GM23338 (cell line): ENCODE data around the gene VPREB3. TPM values are rescaled to one million over a fixed set of nuclear protein-coding genes. Genes with fewer than 3 reads are reported as not detected.

Source experiments
- ATAC-seq: fragments of 200-7000 bp; cut with Tn5 transposase; 3 replicates; pipeline ENCODE4 v1.9.1; 2020
- DNase-seq: peaks from one replicate; pipeline ENCODE4 v3.0.0-alpha.2; 2015; ENCODE audit warnings: low spot score
- H2AFZ ChIP-seq: fragments of 200-600 bp; sonication (generic); 2 replicates; pipeline ENCODE4 v1.8.0; 2016; ENCODE audit warnings: antibody characterized with exemption, mild to moderate bottlenecking, moderate library complexity
- H3F3A ChIP-seq: fragments of 200-600 bp; sonication (generic); replicated peaks from 2 replicates; pipeline ENCODE4 v1.8.0; 2017; ENCODE audit warnings: antibody characterized with exemption, mixed run types, low read depth
- H3K27ac ChIP-seq: fragments of 200-600 bp; sonication (generic); 2 replicates; pipeline ENCODE4 v1.6.1; 2016; ENCODE audit warnings: low read depth
- H3K27me3 ChIP-seq: fragments of 200-600 bp; sonication (generic); 2 replicates; pipeline ENCODE4 v1.8.0; 2016; ENCODE audit warnings: mild to moderate bottlenecking, mixed run types, moderate library complexity; ENCODE audit not compliant: insufficient read depth
- H3K36me3 ChIP-seq: fragments of 200-600 bp; sonication (generic); 2 replicates; pipeline ENCODE4 v1.8.0; 2016; ENCODE audit warnings: mild to moderate bottlenecking; ENCODE audit not compliant: insufficient read depth
- H3K4me1 ChIP-seq: fragments of 200-600 bp; sonication (generic); 2 replicates; pipeline ENCODE4 v1.8.0; 2016; ENCODE audit warnings: mild to moderate bottlenecking, moderate library complexity; ENCODE audit not compliant: insufficient read depth
- H3K4me2 ChIP-seq: fragments of 200-600 bp; sonication (generic); 2 replicates; pipeline ENCODE4 v1.7.1; 2017; ENCODE audit warnings: mixed run types
- H3K4me3 ChIP-seq: fragments of 200-600 bp; sonication (generic); 2 replicates; pipeline ENCODE4 v1.6.1; 2016; ENCODE audit warnings: mixed run types
- H3K79me2 ChIP-seq: fragments of 200-600 bp; sonication (generic); replicated peaks from 2 replicates; pipeline ENCODE4 v1.8.0; 2017; ENCODE audit warnings: mild to moderate bottlenecking; ENCODE audit not compliant: insufficient read depth
- H3K9me2 ChIP-seq: fragments of 200-600 bp; sonication (generic); 2 replicates; pipeline ENCODE4 v1.8.0; 2017; ENCODE audit not compliant: insufficient read depth
- H4K20me1 ChIP-seq: fragments of 200-600 bp; sonication (generic); replicated peaks from 2 replicates; pipeline ENCODE4 v1.8.0; 2017; ENCODE audit warnings: mild to moderate bottlenecking; ENCODE audit not compliant: insufficient read depth
- H3K27ac Mint-ChIP-seq: 2 replicates; pipeline ENCODE4 v1.8.0; 2020; ENCODE audit warnings: inconsistent platforms, mild to moderate bottlenecking, moderate library complexity, mixed read lengths
- H3K27me3 Mint-ChIP-seq: 3 replicates; pipeline ENCODE4 v1.8.0; 2022; ENCODE audit warnings: low read depth, mild to moderate bottlenecking, moderate library complexity, mixed read lengths, inconsistent platforms; ENCODE audit not compliant: insufficient read depth, poor library complexity
- H3K36me3 Mint-ChIP-seq: 3 replicates; pipeline ENCODE4 v1.8.0; 2021; ENCODE audit warnings: low read depth, mild to moderate bottlenecking, inconsistent platforms, moderate library complexity, mixed read lengths
- H3K4me1 Mint-ChIP-seq: 3 replicates; pipeline ENCODE4 v1.8.0; 2020; ENCODE audit warnings: mild to moderate bottlenecking, inconsistent platforms, mixed read lengths
- H3K4me3 Mint-ChIP-seq: 3 replicates; pipeline ENCODE4 v1.8.0; 2021; ENCODE audit warnings: moderate library complexity, mild to moderate bottlenecking, inconsistent platforms, mixed read lengths
- H3K9me3 Mint-ChIP-seq: 3 replicates; pipeline ENCODE4 v1.8.0; 2020; ENCODE audit warnings: moderate library complexity, mild to moderate bottlenecking, inconsistent platforms, mixed read lengths
- JUNB ChIP-seq: IDR thresholded peaks from one replicate; pipeline ENCODE4 v1.6.1; 2016; ENCODE audit warnings: antibody characterized with exemption; ENCODE audit not compliant: unreplicated experiment
- NANOG ChIP-seq: IDR thresholded peaks from 2 replicates; pipeline ENCODE4 v1.6.1; 2016; ENCODE audit warnings: antibody characterized with exemption, borderline replicate concordance
- ZNF462 ChIP-seq: fragments of 250-450 bp; sonication (Bioruptor Pico); IDR thresholded peaks from 2 replicates; pipeline ENCODE4 v1.5.0; 2020; ENCODE audit warnings: mild to moderate bottlenecking, moderate library complexity
- polyA plus RNA-seq: library from polyadenylated mRNA; unstranded; fragments of >200 nt; fragmentation: Nextera tagmentation; extraction: Ambion mirVana; gene quantifications from 2 replicates; pipeline ENCODE4 v1.2.1, GENCODE V29; 2016
- total RNA-seq: library from RNA; depleted of rRNA; stranded (reverse); fragments of >200 nt; shearing (Covaris generic); gene quantifications from 2 replicates; pipeline ENCODE4 v1.2.3, GENCODE V29; 2014

The VPREB3 gene
- total and polyA plus RNA-seq, 2 experiments from 2014 or later, result 1.1 TPM; not detected in 1

- peak; percentile 82 for DNase-seq
- Mint-ChIP-seq H3K36me3 (no peaks in the 10 kb centered on the region), H3K9me3 (no peaks in the 10 kb centered on the region), H3K27ac (no peak within 1 kb of the TSS), H3K4me3 (peak within 1 kb of the TSS; percentile 76), H3K4me1 (peaks cover 17% of the 10 kb centered on the region), H3K27me3 (peaks cover 33% of the 10 kb centered on the region)
- H3K27ac ChIP-seq, result no peak within 1 kb of the TSS
- peak within 1 kb of the TSS; percentile 98 for H3K4me2 ChIP-seq
- no peaks in the 10 kb centered on the region for H3K9me2 ChIP-seq
- H4K20me1 ChIP-seq, result no peaks in the 10 kb centered on the region
- H3K4me1 ChIP-seq, result peaks cover 6% of the 10 kb centered on the region; the same call in 1 of the 2 replicates
- H3K36me3 ChIP-seq, result no peaks in the 10 kb centered on the region
- peaks cover 13% of the 10 kb centered on the region for H3F3A ChIP-seq
- H3K79me2 ChIP-seq, result no peaks in the 10 kb centered on the region
- H3K27me3 ChIP-seq, result peaks cover 39% of the 10 kb centered on the region
- H2AFZ ChIP-seq, result peak within 1 kb of the TSS; percentile 93
- peak; percentile 36 for ATAC-seq
- peak within 1 kb of the TSS; percentile 84 for H3K4me3 ChIP-seq
- no peak for TF ChIP-seq ZNF462 (CRISPR knock-in tag)
- no peak for TF ChIP-seq JUNB
Measured at GRCh38 chr22:23772649-23773473, 18.6 kb upstream of the VPREB3 start, which contains the start of gene MMP11. TSS of gene MMP11 (plus strand) at chr22:23772849. CDS start at chr22:23772871, 22 bp downstream.

GRCh38 chr22:23772315-23772648 lies 18.1 kb upstream of the VPREB3 start:
- Histone ChIP-seq H3K4me1 (peaks cover 6% of the 10 kb centered on the region; the same call in 1 of the 2 replicates), H3F3A (peaks cover 13% of the 10 kb centered on the region), H3K36me3 (no peaks in the 10 kb centered on the region), H3K79me2 (no peaks in the 10 kb centered on the region), H3K9me2 (no peaks in the 10 kb centered on the region), H3K4me3 (peak overlapping the region; percentile 53), H2AFZ (0 out of 2 replicates have a peak overlapping the region, but pooled peaks have one; percentile 56), H3K27me3 (peaks cover 39% of the 10 kb centered on the region), H3K27ac (no peak overlapping the region), H4K20me1 (no peaks in the 10 kb centered on the region), H3K4me2 (peak overlapping the region; percentile 78)
- Mint-ChIP-seq H3K4me3 (peak overlapping the region; percentile 70), H3K27me3 (peaks cover 33% of the 10 kb centered on the region), H3K4me1 (peaks cover 17% of the 10 kb centered on the region), H3K27ac (no peak overlapping the region), H3K9me3 (no peaks in the 10 kb centered on the region), H3K36me3 (no peaks in the 10 kb centered on the region)
- DNase-seq (no peak), ATAC-seq (peak; percentile 4; the same call in 2 of the 3 replicates)
- TF ChIP-seq NANOG (no peak), ZNF462 (CRISPR knock-in tag) (no peak)
